Lung (tissue), 12 donors: ENCODE results near the gene CST11. TPM values are rescaled to one million over a fixed set of nuclear protein-coding genes. Genes with fewer than 3 reads are reported as not detected.

Experiments
- ATAC-seq: fragments of 200-7000 bp; cut with Tn5 transposase; one replicate; pipeline ENCODE4 v1.9.1; 2020; ENCODE audit warnings: moderate number of reproducible peaks; ENCODE audit not compliant: insufficient read depth, low FRiP score
- DNase-seq, 3 donors: peaks; one replicate each; pipeline ENCODE4 v3.0.0-alpha.2; 2013 to 2017
- H3K27ac ChIP-seq, 2 donors: one replicate each; pipeline ENCODE4 v1.5.1; 2013; ENCODE audit warnings: mild to moderate bottlenecking in 2 of 2, moderate library complexity in 2 of 2, control low read depth in 1 of 2, inconsistent platforms in 1 of 2, low read depth in 1 of 2, low read length in 1 of 2
- H3K27me3 ChIP-seq, 3 donors: one replicate each; pipeline ENCODE4 v1.5.1; 2013; ENCODE audit warnings: low read length in 2 of 3; ENCODE audit not compliant: control insufficient read depth in 3 of 3, insufficient read depth in 3 of 3
- H3K36me3 ChIP-seq, 4 donors: one replicate each; pipeline ENCODE4 v1.5.1; 2013; ENCODE audit warnings: low read length in 4 of 4, mild to moderate bottlenecking in 1 of 4, moderate library complexity in 1 of 4; ENCODE audit not compliant: control insufficient read depth in 4 of 4, insufficient read depth in 4 of 4
- H3K4me1 ChIP-seq, 5 donors: one replicate each; pipeline ENCODE4 v1.5.1; 2013; ENCODE audit warnings: low read length in 5 of 5, mild to moderate bottlenecking in 2 of 5, moderate library complexity in 1 of 5; ENCODE audit not compliant: control insufficient read depth in 5 of 5, insufficient read depth in 5 of 5
- H3K4me3 ChIP-seq: one replicate; pipeline ENCODE4 v1.5.1; 2013; ENCODE audit warnings: mild to moderate bottlenecking, control low read depth, moderate library complexity
- H3K9ac ChIP-seq, 2 donors: one replicate each; pipeline ENCODE4 v1.5.1; 2013; ENCODE audit warnings: low read length in 2 of 2, control low read depth in 1 of 2; ENCODE audit not compliant: insufficient read depth in 1 of 2
- H3K9me3 ChIP-seq, 4 donors: one replicate each; pipeline ENCODE4 v1.5.1; 2013; ENCODE audit warnings: low read length in 3 of 4, mild to moderate bottlenecking in 1 of 4, moderate library complexity in 1 of 4; ENCODE audit not compliant: control insufficient read depth in 4 of 4, insufficient read depth in 3 of 4
- WGBS, 2 donors: extraction: QIAGEN DNeasy Blood & Tissue Kit; methylation state at CpG; one replicate each; pipeline ENCODE4 v1.1.7; 2013; 5-methylcytosine and 5-hydroxymethylcytosine counted together
- polyA plus RNA-seq, 2 donors: library from polyadenylated mRNA; stranded (reverse); fragments of 200-250 nt; gene quantifications; one replicate each; pipeline ENCODE4 v1.2.1, GENCODE V29; 2013
- total RNA-seq, 2 donors: library from RNA; depleted of rRNA in 1 of 2; stranded (reverse); fragments of >200 nt in 1 of 2; gene quantifications; one replicate each; pipeline ENCODE4 v1.2.1, GENCODE V29; 2014 to 2021
- TF ChIP-seq, protein P1 (sequence below): IDR thresholded peaks from 2 replicates; pipeline ENCODE4 v1.5.1; 2012; ENCODE audit warnings: mild to moderate bottlenecking; ENCODE audit errors: control extremely low read depth, extremely low read depth
- donor health status: control.
- donor health status: control.
- donor health status: Bipolar disorder and iron deficiency.
- donor health status: healthy.
- donor health status: DM: yes; HTN: yes; CAD: no.

CST11 gene
- total and polyA plus RNA-seq, 4 donors = not detected

DNA sequence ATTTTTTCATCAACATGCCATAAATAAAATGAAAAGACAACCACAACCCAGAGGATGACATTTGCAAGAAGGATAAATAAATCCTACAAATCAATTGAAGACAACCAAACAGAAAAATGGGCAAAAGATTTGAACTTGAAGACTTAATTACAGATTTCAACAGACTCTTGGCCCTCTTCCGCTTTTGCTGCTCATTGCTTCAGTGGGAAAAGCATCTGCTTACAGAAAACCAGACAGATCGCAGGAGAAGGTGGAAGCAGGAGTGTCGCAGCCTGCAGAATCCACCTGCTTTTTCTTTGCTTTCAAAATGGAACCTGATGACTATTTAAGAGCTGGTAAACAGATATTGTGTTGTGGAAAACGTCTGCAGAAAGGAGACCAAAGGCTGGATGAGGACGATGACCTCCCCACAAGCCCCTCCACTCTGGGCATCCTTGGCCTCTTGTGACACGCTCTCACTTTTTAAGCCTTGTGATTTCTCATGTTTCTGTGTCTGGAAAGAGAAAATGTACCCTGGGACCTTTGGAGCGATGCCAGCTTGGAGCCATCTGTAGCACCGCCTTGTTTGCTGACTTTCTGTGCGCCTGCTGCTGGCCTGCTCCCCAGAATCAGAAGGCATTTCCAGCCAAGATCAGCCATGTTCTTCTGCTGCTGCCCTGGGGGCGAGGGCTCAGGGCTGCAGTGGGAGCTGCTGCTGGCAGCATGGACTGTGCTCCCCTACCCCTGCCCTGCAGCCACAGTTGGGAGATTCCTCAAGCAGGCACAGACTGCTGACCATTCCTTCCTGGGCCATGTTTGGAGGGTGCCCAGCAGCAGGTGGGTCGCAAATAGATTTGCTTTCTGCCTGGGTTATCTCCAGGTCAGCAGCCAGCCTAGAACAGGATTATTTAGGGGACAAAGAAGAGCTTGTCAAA is 16.8 kb downstream of the CST11 start:
- Histone ChIP-seq H3K4me1 (peaks cover 0 to 12% (median 2%) of the 10 kb centered on the region in 5 donors), H3K4me3 (no peak overlapping the region), H3K9ac (no peak overlapping the region), H3K9me3 (peaks cover 0 to 2% (median 0%) of the 10 kb centered on the region in 4 donors), H3K27me3 (no peaks in the 10 kb centered on the region), H3K36me3 (no peaks in the 10 kb centered on the region), H3K27ac (no peak overlapping the region)
- peak; percentile 51 to 70 (median 65) for DNase-seq
- no peak for ATAC-seq
- WGBS, 2 donors = 77 to 85% methylated on average over 11 of the region's 11 CpGs
- TF ChIP-seq, protein P1, sequence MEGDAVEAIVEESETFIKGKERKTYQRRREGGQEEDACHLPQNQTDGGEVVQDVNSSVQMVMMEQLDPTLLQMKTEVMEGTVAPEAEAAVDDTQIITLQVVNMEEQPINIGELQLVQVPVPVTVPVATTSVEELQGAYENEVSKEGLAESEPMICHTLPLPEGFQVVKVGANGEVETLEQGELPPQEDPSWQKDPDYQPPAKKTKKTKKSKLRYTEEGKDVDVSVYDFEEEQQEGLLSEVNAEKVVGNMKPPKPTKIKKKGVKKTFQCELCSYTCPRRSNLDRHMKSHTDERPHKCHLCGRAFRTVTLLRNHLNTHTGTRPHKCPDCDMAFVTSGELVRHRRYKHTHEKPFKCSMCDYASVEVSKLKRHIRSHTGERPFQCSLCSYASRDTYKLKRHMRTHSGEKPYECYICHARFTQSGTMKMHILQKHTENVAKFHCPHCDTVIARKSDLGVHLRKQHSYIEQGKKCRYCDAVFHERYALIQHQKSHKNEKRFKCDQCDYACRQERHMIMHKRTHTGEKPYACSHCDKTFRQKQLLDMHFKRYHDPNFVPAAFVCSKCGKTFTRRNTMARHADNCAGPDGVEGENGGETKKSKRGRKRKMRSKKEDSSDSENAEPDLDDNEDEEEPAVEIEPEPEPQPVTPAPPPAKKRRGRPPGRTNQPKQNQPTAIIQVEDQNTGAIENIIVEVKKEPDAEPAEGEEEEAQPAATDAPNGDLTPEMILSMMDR = no peak

DNA sequence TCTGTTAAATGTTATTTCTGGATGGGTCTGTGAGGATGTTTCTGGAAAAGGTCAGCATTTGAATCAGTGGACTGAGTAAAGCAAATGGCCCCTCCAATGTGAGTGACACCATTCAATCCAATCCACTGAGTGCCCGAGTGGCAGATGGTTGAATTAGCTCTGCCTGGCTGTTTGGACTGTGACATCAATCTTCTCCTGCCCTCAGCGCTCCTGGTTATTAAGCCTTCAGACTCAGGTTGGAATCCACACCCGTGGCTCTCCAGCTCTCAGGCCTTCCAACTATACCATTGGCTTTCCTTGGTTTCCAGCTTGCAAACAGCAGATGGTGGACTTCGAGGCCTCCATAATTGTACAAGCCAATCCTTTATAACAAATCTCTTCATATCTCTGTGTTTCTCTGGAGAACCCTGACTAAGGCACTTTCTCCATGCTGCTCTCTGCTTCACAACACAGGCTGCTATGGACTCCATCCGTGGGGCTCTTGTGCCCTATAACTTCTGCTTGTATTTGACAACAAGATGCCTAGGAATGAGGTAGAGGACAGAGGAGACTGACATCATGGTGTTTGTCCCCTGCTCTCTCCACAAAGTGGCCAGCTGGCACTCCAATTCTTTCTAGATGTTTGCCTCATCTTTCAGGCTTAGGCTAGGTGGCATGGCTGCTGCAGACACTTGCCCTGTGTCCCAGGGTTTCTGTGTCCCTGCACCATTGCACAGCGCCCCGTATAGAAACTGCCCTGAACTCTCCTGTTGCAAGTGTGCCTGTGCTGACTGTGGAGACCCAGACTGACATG is 18.0 kb downstream of the CST11 start:
- H3K27me3 ChIP-seq = no peaks in the 10 kb centered on the region
- no peaks in the 10 kb centered on the region for H3K36me3 ChIP-seq
- TF ChIP-seq, protein P1 = no peak
- peaks cover 0 to 2% (median 0%) of the 10 kb centered on the region in 4 donors for H3K9me3 ChIP-seq
- no peak overlapping the region for H3K9ac ChIP-seq
- ATAC-seq (no peak), DNase-seq (no peak)
- H3K4me1 ChIP-seq = peaks cover 0 to 12% (median 2%) of the 10 kb centered on the region in 5 donors
- H3K27ac ChIP-seq = no peak overlapping the region
- no peak overlapping the region for H3K4me3 ChIP-seq
- 90 to 97% methylated on average over 7 of the region's 7 CpGs for WGBS, 2 donors

DNA sequence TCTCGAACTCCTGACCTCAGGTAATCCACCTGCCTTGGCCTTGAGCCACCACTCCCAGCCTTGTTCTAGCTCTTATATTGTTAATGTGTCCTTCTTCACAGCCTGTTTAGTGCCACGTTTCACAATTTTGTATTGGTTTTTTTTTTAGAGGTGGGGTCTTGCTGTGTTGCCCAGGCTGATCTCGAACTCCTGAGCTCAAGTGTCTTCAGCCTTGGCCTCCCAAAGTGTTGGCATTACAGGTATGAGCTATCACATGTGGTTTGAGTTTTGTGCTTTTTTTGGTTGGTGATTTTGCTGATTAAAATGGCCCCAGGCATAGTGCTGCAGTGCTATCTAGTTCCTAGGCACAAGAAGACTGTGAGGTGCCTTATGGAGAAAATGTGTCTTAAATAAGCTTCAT is 19.0 kb downstream of the CST11 start:
- H3K27me3 ChIP-seq = no peaks in the 10 kb centered on the region
- H3K4me1 ChIP-seq = peaks cover 0 to 12% (median 2%) of the 10 kb centered on the region in 5 donors
- no peaks in the 10 kb centered on the region for H3K36me3 ChIP-seq
- TF ChIP-seq, protein P1 = no peak
- H3K9me3 ChIP-seq = peaks cover 0 to 2% (median 0%) of the 10 kb centered on the region in 4 donors
- no peak for DNase-seq
- no peak for ATAC-seq
- H3K9ac ChIP-seq = no peak overlapping the region
- H3K27ac ChIP-seq = no peak overlapping the region
- 80 to 91% methylated on average over 3 of the region's 3 CpGs for WGBS, 2 donors
- H3K4me3 ChIP-seq = no peak overlapping the region
